DMS 273 treated with DMSO at 0.1 percent for 48 hours (cell line): Measurements from ENCODE around the gene PEPD.
"Not testable (repeated sequence)": the region's sequence is repeated elsewhere in the genome, so short reads cannot be mapped to it uniquely, and the experiment has no call there.

Experiments used
- DNase-seq: peaks from one replicate; lab custom pipeline; 2025; lab: John Stamatoyannopoulos, UW

PEPD gene

DNA sequence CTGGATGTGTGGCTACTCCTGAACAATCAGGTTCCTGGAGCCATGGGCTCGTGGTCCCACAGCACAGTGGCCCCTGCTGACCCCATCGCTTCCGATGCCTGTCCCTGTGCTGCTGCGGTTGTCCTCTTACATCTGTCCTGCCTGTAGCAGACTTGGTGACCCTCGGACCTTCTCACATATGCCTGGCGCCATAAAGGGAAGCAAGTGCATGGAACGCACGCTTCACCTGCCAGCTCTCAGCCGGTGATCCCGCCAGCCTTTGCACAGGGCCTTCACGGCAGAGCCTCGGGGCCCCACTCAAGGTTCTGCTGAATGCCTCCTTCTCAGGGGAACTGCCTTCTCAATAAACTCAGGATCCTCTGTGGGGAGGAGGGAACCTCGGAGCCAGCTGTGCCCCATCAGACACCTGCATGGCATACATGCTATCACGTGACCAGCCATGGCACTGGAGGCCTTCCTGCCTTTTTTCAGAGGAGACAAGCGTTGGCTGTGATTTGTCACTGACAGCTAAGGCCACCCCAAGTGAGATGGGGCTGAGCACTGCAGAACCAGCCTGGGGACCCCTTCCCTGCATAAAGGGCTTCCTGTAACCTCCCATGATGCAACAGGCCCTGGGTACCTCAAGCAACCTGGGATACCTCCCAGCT is 24.3 kb downstream of the PEPD start:
- DNase-seq, result no peak

- no peak for DNase-seq
Observed at GRCh38 chr19:33496038-33496895, 25.3 kb downstream of the PEPD start.

DNA sequence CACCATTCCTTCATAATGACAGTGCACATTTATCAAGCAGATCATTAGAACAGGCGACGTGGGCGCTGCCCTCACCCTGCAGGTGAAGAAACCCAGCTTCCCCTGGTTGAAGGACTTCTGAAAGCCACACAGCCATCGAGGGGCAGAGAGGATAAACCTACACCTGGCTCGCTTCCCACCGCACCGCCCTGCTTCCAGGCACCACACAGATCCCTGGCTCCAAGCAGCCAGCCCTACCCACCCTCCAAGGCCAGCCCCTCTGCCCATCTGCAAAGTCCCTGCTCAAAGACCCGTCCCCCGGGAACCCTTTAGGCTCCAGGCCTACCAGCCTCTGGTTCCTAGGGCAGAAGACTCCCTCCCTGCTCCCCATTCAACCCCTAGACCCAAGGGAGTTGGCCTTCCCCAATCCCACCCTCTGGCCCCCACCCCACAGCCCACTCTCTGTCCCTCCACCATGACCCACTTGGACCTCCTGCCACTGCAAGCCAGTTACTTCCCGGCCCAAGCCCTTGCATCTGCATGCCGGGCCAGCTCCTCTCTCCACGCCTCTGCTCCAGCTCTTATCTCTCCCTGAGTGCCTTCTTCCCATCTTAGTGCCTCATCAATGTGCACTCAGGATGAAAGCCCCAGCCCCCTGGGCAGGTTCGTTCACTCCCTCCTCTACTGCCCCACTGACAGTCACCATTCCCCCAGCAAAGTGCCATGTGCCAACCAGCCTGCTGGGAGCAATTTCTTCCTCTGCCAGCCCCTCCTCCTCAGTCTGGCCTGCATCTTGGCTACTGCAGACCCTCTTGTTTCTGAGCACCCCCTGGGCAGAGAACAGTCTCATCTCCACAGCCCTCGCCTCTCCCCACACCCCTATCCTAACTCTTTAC is 28.0 kb downstream of the PEPD start:
- no peak for DNase-seq

DNA sequence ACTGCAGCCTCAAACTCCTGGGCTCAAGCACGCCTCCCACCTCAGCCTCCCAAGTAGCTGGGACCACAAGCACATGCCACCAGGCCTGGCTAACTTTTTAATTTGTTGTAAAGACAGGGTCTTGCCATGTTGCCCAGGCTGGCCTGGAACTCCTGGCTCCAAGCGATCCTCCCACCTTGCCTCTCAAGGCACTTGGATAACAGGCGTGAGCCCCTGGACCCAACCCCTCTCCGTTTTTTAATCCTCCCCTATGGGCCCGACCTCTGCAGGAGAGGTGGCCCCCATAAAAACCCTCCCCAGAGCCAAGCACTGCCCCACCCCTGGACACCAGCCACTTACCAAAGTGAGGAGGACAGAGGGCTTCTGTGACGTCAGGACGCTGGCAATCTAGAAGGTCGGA is 28.6 kb downstream of the PEPD start:
- DNase-seq, result no peak

DNA sequence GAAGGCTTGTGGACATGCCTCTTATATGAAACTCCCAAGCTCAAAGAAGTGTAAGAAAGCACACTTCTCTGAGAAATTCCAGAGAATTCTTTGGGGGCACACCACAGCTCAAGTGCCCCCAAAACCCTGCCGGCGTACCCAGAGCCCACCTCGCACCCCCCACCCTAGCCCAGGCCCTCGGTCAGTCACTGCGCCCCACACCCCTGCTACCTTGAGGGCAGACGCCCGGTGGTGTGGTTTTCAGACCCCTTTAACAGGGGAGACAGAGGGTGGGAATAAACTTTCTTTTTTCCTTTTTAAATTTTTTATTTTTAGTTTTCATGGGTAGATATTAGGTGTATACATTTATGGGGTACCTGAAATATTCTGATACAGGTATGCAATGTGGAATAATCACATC is 29.5 kb downstream of the PEPD start:
- DNase-seq, result no peak

DNA sequence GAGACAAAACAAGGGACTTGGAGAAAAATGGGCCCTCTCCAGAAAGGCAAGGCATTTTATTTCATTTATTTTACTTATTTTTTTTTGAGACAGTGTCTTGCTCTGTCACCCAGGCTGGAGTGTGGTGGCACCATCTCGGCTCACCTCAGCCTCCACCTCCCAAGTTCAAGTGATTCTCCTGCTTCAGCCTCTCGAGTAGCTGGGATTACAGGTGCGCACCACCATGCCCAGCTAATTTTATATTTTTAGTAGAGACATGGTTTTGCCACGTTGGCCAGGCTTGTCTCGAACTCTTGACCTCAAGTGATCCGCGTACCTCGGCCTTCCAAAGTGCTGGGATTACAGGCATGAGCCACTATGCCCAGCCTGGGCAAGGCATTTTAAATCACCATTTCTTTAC is 31.0 kb downstream of the PEPD start:
- not testable (repeated sequence) for DNase-seq

- no peak for DNase-seq
Observed at GRCh38 chr19:33490041-33490451, 31.5 kb downstream of the PEPD start.

DNA sequence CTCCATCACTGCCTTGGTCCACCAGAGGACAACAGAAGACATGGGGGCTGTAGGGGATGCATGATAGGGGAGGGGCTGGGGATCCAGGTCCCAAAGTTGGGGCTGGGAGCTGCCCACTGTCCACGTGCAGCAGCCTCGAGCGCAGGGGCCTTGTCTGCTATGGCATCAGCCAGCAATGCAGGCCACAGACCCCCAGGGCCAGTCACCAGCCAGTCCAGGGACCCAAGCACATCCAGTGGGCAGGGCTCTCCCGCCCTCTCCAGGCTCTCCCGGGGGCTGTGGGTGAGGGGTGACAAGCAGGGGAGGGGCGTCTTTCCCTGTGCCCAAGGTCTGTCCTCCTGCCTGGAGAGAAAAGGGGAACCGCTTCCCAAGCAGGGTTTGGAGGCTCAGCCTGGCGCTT is 32.8 kb downstream of the PEPD start:
- no peak for DNase-seq

DNA sequence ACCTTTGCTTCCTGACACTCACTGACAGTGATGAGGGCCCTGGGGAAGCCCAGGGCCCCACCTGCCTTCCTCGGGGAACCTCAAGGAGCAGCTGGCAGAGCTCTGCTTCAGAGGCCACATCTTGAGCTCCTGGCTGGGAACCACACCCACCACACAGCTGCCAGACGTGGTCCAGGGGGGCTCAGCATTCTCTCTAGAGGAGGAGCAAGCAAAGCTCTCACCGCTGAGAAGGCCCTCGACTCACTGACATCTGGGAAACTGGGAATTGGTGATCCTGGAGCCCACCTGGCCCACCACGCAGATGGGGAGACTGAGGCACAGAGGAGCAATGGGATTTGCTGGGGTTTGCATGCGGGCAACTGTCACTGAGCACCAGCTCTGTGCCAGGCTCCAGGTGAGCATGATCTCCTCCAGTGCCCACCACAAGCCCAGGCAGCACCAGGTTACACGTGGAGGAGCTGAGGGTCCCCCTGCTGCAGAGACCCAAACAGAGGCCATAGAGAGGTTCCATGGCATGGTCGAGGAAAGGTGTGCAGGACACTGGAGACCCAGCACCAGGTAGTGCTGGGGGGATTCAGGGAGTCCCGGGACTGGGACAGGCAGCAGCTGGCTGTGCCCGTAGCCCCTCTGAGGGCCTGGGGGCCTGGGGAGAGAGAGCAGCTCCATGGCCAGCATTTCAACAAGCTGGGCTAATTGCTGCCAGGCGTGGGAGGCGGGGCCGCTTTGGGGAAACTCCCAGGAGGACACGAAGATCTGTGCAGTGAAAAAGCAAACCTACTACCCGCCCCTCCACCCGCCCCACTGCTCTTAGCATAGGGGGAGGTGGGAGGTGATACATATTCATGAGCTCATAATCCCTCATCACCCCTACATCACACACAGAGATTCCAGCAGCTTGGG is 33.4 kb downstream of the PEPD start:
- DNase-seq, result no peak

GRCh38 chr19:33486936-33487811 is 34.4 kb downstream of the PEPD start:
- DNase-seq, result no peak

DNA sequence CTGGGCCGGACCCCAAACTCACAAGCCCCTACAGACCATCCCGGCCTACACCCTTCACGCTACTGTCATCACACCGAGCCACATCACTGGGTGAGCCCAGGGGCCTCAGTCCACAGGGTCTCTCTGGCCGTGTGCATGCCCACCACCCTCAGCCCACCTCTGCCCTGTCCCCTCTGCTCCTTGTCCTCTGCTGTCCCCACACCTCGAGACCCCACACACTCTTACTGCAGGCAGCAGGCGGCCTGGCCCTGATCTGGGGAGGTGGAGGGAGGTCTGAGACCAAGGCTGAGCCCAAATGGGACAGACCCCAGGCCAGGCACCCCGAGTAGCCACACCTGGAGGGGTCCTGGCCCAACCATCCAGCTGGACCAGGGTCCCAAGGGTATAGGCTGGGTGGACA is 35.2 kb downstream of the PEPD start:
- DNase-seq, result no peak

DNA sequence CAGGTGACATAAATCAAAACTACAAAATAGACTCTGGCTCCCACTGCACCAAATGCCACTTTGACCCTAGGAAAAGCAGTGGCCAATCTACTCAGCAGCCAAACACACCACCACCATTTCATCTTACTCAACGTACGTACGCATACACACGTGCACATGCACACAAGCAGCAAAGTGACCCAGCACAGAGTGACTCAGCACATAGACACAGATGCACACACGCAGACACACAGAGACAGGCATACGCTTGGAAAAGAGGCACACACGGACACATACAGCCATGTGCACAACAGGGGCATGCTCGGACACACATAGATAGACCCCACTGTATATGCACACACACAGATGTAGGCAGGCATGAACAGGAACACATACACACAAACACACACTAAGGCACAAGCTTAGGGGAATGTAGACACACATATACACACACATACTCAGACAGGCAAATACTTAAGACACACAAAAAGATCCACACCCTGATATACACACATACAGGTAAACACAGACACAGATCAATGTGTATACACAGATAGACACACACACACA is 37.3 kb downstream of the PEPD start:
- DNase-seq, result no peak

- no peak for DNase-seq
Observed at GRCh38 chr19:33482476-33482875, 39.1 kb downstream of the PEPD start.

GRCh38 chr19:33481863-33482262 is 39.7 kb downstream of the PEPD start:
- DNase-seq, result no peak

- not testable (repeated sequence) for DNase-seq
Observed at GRCh38 chr19:33479570-33479969, 42.0 kb downstream of the PEPD start.

GRCh38 chr19:33477781-33478180 is 43.8 kb downstream of the PEPD start:
- DNase-seq, result no peak

DNA sequence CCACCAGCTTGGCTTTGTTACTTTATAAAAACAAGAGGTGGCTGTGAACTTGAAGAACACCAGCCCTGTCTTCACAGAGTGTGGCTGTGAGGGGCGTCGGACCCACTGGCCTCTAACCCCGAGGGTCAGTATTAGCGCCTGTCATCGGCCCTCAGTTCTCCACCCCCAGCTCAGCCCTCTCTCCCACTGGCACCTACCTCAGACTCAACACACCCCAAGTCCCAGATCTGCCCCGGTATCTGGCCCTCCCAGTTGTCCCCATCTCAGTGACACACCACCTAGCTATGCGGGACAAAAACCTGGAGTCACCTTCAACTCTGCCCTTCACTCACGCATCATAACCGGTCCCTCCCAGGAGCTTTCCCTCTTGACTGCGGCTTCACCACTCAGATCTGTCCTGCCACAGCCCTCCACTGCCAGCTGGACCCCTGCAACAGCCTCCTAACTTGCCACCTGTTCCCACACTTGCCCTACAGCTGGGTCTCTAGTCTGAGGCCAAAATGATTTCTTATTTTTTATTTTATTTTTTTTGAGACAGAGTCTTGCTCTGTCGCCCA is 45.4 kb downstream of the PEPD start:
- DNase-seq, result no peak

DNA sequence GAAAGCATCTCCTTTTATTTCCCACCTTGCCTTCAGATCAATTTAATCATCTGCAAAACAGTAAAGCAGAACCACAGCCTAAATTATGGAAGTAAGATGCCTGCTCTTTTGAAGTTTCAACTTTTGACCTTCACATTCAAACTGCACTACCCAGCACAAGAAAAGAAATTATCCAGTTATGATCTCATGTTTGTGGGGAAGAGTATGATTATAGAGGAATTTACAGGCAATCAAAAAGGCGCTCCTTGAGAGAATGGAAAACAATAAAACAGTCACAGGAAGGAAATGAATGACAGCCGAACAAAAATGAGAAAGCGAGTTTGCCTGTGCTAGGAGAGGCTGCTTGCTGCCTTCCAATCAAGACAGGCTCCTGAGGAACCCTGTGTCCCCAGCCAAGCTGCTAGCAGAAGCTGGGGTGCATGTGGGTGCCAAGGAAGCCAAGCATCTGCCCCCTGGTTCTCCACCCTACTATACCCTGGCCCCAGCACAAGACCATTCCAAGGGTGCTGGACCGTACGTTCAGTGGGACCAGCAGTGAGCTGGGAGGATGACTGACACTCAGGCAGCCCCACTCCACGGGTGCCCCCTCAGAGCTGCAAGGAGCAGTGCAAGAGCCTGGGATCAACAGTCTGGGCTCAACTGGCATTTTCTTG is 47.8 kb downstream of the PEPD start:
- no peak for DNase-seq
